GM19452 (cell line): ENCODE results near the gene NEDD1.
A peak's percentile ranks its signal among the peaks of the same experiment; 100 is the strongest.

Source experiments
- ATAC-seq: cut with Tn5 transposase; IDR thresholded peaks from one replicate; pipeline ENCODE4 v1.9.1; 2021; ENCODE audit not compliant: unreplicated experiment

The NEDD1 gene

DNA sequence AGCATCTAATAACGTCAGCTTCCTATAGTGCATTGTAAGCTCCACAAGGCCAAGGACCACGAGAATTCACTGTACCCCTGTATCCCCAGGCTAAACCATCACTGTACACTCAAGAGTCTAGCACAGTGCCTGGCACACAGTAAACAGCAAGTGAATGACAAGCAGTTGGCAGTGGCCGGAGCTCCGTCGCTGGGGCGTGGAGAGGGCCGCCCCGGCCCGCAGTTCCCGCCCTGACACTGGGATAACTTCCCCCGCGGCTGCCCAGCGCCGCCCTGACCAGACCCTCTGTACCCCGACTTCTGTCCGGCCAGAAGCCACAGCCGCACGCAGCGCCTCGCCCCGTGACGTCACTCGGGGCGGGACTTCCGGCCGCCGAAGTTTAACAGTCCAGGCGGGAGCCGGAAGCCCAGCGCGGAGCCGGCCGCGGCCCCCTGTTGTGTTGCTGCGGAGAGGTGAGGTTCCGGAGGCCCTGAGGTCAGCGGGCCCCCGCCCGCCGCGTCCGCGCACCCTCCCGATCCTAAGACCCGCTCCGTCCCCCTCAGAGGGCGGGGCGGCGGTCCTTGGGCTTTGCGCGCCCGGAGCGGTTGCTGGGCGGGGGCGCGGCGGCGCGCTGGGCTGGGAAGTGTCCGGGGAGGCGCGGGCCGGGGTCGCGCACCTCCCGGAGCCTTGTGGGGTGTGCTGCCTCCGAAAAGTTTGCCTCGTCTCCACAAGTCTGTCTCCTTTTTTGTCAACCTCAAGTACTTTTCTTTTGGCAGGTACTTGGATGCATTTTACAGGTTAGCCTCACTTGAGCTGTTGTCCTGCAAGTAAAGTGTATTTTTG, at the start of gene NEDD1:
Gene NEDD1 (plus strand): TSS at position 409 of the 822 bp plus-strand sequence. CDS start 2,503 bp downstream, outside the sequence.
- peak; percentile 97 for ATAC-seq

DNA sequence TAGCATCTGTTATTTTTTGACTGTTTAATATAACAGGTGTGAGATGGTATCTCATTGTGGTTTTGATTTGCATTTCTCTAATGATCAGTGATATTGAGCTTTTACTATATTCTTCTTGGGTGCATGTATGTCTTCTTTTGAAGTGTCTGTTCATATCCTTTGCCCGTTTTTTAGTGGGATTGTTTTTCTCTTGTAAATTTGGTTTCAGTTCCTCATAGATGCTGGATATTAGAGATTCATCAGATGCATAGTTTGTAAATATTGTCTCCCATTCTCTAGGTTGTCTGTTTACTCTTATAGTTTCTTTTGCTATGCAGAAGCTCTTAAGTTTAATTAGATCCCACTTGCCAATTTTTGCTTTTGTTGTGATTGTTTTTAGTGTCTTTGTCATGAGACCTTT, 48.9 kb upstream of the NEDD1 start:
- ATAC-seq, result no peak

DNA sequence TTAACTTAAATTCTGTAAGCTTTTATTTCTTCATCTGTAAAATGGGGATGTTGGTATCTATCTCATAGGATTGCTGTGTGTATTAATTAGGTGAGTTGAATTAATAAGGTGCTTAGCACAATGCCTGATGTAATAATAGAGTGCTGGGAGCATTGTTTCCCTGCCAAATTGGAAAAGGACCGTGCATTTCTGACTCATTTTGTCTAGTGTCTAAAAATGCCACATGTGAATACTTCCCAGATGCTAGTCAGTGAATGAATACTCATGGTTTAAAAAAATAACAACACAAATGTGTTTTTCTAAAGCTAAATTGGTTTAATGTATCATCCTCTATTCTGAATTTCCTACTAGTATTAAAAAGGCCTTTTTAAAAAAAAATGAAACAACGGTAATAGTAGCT, 45.4 kb upstream of the NEDD1 start:
- ATAC-seq, result no peak

DNA sequence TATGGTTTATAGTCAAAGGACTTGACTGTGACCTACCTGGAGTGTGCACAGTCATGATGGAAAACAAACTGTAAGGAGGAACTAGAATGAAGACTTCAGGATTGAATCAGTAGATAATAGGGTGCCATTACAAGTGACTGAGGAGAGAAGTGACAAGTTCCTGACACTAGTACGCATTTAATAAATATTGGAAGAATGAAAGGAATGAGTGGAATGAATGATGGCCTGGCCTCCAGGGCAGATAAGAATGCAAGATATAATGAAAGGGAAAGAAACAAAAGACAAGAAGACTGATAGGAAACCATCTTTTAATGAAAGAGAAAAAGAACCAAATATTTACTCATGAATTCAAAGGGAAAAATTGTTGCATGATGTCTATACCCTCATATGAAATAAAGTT, 44.7 kb upstream of the NEDD1 start:
- no peak for ATAC-seq

DNA sequence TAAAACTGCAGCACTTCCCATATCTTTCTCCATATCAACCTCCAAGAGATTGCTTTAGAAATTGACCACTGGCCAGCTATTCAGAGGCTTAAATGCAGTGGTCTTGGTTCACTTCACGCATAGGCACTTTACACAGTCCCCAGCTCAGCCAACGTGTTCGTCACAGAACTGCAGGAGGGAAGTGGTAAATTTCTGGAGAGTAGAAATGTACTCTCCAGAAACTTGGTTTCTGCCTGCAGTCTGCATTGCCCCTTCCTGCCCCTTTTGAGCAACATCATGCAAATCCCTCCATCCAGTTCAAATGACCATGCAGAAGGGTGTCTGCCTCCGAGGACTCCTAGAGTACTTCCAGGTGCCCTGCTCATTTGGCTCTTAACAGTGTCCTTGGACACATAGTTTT, 42.7 kb upstream of the NEDD1 start:
- no peak for ATAC-seq

GRCh38 chr12:96866801-96867590, 40.1 kb upstream of the NEDD1 start:
- ATAC-seq, result no peak

GRCh38 chr12:96870946-96871345, 36.1 kb upstream of the NEDD1 start:
- ATAC-seq, result no peak

DNA sequence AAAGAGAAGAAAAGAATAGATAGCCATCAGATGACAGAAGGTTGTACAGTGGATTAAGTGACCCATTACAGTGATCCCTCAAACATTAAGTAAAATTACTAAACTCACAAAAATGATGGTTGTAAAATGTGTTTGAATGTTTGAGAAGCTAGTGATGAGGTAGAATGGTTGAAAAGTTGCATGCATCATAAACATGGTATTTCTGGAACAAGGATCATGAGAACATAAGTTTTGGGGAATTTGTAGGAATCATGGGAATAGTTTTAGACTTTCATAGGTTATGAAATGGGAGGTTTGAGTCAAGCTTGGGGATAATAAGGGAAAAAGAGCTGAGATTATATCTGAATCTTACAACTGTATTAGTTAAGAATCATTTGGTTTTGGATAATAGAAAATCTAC, 34.1 kb upstream of the NEDD1 start:
- ATAC-seq, result no peak

- ATAC-seq, result no peak
These were observed 32.8 kb upstream of the NEDD1 start for GRCh38 chr12:96874211-96874610.

GRCh38 chr12:96876966-96877365, 30.1 kb upstream of the NEDD1 start:
- ATAC-seq, result no peak

GRCh38 chr12:96878704-96879103, 28.4 kb upstream of the NEDD1 start:
- no peak for ATAC-seq

GRCh38 chr12:96879301-96879700, 27.8 kb upstream of the NEDD1 start:
- ATAC-seq, result no peak

GRCh38 chr12:96880220-96880619, 26.8 kb upstream of the NEDD1 start:
- no peak for ATAC-seq

DNA sequence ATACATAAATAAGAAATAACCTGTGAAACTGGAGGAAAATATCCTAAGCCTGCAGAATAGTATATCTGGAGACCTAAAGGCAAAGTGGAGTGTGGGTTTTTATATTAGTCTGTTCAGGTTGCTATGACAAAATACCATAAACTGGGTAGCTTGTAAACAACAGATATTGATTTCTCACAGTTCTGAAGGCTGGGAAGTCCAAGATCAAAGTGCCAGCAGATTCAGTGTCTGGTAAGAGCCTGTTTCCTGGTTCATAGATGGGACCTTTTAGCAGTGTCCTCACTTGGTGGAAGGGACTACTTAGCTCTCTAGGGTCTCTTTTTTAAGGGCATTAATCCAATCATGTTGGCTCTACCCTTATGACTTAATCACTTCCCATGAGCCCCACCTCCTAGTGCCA, 25.4 kb upstream of the NEDD1 start:
- ATAC-seq, result no peak

DNA sequence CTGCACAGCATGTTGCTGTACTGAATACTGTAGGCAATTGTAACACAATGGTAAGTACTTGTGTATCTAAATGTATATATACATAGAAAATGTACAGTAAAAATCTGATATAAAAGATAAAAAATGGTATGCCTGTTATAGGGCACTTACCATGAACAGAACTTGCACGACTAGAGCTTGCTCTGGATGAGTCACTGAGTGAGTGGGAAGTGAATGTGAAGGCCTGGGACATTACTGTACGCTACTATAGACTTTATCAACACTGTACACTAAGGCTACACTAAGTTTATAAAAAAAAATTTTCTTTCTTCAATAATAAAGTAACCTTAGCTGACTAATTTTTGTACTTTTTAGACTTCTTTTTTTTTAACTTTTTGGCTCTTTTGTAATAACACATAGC, 24.2 kb upstream of the NEDD1 start:
- no peak for ATAC-seq

DNA sequence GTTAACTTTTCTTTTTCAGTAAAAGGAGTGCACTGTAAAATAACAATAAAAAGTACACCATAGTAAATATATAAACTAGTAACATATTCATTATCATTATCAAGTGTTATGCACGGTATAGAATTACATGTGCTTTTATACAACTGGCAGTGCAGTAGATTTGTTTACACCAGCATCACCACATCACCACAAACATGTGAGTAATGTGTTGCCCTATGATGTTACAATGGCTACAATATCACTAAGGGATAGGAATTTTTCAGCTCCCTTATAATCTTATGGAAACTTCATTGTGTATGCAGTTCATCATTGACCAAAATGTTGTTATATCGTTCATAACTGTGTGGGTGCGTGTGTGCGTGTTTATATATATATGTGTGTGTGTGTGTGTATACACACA, 23.5 kb upstream of the NEDD1 start:
- ATAC-seq, result no peak

DNA sequence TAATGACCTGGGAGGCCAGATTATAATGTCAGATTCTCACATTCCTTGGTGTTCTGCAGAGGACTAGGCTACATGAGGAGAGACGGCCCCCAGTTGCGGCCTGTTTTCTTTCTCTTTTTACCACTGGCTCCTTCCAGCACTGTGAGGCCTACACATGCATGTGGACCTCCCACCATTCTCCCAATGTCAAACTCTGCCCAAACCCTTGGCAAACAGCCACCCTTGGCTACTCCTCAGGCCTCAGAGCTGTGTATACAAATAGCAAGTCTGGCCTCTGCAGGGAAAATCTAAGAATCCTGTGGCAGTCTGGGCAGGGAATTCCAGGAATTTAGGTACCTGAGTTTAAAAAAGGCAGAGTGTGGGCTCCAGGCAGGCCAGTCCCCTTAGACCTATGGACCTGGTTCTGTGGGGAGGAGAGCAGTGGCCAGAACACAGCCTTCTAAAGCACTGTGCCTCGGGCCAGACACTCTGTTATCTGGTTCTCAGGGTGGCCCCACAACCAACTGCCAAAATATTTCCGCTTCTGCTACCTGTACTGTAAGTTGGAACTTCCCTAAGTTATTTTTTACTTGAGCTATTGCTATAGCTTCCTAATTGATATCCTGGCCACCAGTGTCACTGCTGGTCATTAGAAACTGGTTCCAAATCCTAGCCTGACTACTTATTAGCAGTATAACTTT, 19.9 kb upstream of the NEDD1 start:
- no peak for ATAC-seq

- no peak for ATAC-seq
These were observed 17.7 kb upstream of the NEDD1 start for GRCh38 chr12:96889273-96889933.

GRCh38 chr12:96890331-96890730, 16.7 kb upstream of the NEDD1 start:
- ATAC-seq, result no peak

DNA sequence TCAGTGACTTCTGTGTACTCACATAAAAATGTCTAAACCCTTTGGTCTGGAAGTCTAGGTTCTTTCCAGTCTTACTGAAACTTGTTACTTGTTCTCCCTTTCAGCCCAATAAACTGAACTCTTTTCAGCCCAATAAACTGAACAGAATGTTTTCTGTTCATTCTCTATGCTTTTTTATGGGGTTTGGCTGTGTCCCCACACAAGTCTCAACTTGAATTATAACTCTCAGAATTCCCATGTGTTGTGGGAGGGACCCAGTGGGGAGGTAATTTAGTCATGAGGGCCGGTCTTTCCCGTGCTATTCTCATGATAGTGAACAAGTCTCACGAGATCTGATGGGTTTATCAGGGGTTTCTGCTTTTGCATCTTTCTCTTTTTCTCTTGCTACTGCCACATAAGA, 15.0 kb upstream of the NEDD1 start:
- no peak for ATAC-seq

- ATAC-seq, result no peak
These were observed 9.6 kb upstream of the NEDD1 start for GRCh38 chr12:96897421-96897820.
